Stimulated activated CD8-positive, alpha-beta memory T cell treated with anti-CD3 and anti-CD28 coated beads, Interleukin-7, amount 100 ng/mL, for 24 hours (primary cell): ENCODE results near the gene NCAPG2.
"Not testable (repeated sequence)": the region's sequence is repeated elsewhere in the genome, so short reads cannot be mapped to it uniquely, and the experiment has no call there.

ENCODE experiments used
- DNase-seq: peaks from one replicate; pipeline ENCODE4 v3.0.0-alpha.2; 2020; ENCODE audit warnings: low read depth

NCAPG2 gene

GRCh38 chr7:158706710-158707590, 2.3 kb upstream of the NCAPG2 start:
- DNase-seq = no peak

DNA sequence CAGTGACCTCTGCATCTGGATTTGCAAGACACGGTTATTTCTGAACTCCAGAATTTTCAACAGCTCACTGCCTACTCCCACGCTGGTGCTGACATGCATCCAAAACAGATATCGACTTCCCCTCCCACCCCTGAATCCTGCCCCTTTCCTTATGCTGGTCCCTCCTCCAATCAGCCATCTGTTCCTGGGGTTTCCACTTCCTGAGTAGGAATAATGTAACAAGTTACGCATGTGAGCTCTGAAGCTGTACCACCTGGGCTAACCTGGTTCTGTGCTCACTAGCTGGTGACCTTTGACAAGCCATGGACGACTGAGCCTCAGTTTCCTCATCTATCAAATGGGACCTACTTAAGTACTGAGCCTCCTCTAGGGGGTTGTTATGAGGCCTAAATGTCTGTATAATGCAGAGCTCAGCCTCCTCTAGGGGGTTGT, 1.7 kb upstream of the NCAPG2 start:
- DNase-seq = no peak

GRCh38 chr7:158705234-158705850, 738 bp upstream of the NCAPG2 start:
- DNase-seq = no peak

DNA sequence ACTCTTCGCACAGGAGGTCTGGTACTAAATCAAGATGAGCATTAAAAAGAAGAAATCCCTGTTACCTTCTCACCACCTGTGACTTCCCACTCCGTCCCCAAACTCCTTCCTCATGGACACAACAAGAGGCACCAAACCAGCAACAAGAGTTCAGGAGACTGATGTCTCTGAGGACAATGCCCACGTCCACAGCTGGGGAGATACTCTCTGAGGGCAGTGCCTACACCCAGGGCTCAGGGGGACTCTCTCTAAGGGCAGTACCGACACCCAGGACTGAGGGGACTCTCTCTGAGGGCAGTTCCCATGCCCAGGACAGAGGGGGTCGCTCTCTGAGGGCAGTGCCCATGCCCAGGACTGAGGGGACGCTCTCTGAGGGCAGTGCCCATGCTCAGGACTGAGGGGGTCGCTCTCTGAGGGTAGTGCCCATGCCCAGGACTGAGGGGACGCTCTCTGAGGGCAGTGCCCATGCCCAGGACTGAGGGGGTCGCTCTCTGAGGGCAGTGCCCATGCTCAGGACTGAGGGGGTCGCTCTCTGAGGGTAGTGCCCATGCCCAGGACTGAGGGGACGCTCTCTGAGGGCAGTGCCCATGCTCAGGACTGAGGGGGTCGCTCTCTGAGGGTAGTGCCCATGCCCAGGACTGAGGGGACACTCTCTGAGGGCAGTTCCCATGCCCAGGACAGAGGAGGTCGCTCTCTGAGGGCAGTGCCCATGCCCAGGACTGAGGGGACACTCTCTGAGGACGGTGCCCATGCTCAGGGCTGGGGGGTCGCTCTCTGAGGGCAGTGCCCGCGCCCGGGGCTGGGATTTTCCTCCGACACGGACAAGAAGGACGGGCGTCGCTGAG, 703 bp downstream of the NCAPG2 start:
- DNase-seq = not testable (repeated sequence)

DNA sequence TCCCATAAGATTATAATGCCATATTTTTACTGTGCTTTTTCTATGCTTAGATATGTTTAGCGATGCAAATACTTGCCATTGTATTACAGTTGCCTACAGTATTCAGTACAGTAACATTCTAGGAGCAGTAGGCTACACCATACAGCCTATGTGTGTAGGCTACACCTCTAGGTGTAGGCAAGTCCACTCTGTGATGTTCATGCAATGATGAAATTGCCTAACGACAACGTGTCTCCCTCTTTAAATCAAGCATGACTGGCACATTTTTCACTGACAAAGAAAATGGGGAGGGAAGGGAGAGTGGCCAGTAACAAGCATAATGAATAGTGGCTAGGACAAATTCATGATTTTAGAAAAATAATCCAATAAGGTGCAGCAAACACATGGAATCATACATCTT, 1.7 kb downstream of the NCAPG2 start:
- no peak for DNase-seq

- DNase-seq = no peak
Measured at GRCh38 chr7:158702196-158702595, 2.4 kb downstream of the NCAPG2 start.

DNA sequence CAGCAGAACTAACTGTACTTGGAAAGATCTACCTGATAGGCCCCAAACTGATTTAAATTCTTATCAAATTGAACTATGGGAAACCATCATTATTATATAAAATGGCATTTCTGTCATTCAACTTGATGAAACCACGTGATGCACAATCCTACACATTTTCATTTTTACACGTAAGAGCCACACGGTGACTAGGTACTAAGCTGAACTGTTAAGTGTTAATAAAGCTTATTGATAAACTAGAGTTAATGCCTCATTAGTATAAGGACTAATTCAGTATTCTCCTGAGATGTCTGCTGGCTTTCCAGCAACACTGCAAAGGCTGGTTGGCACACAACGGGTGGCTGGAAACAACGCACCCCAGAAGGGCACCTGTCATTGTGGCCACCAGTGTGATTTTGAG, 4.6 kb downstream of the NCAPG2 start:
- DNase-seq = no peak

DNA sequence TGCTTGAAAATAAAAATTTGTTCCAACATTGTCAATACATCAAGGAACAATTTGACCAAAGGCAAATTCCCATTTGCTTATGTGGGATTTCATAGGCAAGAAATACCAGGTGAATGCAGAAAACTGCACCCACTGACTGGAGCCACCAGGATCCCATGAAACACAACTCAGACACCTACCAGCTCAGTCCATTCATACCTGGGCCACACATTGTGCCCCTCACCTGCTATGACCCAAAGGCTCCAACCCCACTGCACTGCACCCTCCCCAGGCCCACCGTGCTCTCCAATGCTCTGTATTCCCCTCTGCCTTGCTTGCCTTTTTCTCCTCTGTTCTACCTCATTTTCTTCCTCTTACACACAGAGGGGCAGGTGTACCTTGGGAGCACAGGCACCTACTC, 5.3 kb downstream of the NCAPG2 start:
- DNase-seq = no peak

- DNase-seq = no peak
Measured at GRCh38 chr7:158698657-158699195, 5.9 kb downstream of the NCAPG2 start.

DNA sequence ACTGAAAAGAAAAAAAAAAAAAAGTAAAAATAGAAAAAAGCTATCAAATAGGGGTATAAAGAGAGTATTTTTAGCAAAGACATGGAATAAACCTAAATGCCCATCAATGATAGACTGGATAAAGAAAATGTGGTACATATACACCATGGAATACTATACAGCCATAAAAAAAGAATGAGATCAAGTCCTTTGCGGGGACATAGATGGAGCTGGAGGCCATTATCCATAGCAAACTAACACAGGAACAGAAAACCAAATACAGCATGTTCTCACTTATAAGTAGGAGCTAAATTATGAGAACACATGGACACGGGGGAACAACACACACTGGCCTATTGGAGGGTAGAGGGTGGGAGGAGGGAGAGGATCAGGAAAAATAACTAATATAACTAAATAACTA, 7.0 kb downstream of the NCAPG2 start:
- not testable (repeated sequence) for DNase-seq

GRCh38 chr7:158695726-158696452, 8.7 kb downstream of the NCAPG2 start:
- no peak for DNase-seq

- no peak for DNase-seq
Measured at GRCh38 chr7:158695056-158695455, 9.5 kb downstream of the NCAPG2 start.

GRCh38 chr7:158694650-158695049, 10.0 kb downstream of the NCAPG2 start:
- no peak for DNase-seq

DNA sequence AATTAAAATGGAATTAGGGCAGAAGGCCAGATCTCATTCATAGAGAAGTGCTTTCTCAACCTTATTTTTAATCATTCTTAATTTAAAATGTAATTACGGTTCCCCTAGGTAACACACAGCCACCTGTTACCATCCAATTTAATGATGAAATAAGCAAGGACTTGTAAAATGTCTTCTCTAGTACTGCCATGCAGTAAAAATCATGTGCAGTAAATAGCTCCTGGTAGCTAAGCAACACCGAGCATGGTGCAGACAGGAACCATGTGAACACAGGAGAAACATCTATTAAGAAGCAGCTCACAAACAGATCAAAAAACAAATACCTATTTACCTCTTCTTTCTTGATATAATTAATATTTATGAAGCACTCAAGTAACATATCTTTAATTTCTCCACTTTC, 15.1 kb downstream of the NCAPG2 start:
- no peak for DNase-seq

DNA sequence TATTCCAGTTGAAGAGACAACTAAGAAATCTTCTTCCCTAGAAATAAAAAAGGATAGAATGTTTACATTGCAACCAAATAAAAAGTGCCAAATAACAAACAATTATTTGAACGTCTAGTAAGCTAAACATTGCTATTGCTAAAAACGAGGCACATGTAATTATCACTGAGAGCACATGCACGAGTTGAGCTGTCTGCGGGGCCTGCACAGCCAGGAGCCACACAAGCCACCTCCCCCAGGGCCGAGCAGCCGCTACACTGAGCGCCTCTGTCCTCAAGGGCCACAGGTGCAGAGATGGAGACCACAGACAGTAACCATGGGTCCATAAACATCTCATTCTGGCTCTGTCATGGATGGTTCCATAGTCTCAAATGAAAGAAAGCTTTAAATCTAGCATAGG, 17.2 kb downstream of the NCAPG2 start:
- DNase-seq = no peak

DNA sequence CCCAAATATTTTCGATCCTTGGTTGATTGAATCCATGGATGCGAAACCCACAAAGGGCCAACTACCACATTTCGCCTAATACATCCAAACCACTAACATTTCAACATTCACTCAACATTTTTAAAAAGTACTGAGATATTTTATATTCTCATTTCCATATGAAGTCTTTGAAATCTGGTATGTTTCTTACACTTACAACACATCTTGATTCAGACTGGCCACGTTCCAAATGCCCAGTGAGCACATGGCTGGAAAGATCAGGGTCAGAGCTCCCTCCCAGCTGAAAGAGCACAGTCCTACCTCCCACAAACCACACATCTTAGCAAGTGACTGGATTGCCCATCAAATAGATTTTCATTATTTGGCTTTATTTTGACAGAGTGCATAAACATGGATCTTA, 18.9 kb downstream of the NCAPG2 start:
- DNase-seq = no peak

DNA sequence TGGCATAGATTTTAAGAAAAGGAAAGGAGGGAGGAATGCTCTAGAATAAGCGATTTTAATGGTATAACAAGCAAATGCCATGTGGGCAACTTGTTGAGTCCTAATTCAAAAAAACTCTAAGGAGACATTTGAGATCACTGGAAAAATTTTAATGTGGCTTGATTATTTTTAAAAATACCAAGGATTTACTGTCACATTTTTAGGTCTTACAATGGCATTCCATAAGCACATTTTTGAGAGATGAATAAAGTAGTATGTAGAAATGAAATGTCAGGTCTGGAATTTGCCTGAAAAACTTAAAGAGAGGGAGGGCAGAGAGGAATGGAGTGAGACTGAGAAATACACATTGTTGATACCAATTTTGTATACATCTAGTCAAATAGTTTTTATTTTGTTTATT, 20.3 kb downstream of the NCAPG2 start:
- no peak for DNase-seq

DNA sequence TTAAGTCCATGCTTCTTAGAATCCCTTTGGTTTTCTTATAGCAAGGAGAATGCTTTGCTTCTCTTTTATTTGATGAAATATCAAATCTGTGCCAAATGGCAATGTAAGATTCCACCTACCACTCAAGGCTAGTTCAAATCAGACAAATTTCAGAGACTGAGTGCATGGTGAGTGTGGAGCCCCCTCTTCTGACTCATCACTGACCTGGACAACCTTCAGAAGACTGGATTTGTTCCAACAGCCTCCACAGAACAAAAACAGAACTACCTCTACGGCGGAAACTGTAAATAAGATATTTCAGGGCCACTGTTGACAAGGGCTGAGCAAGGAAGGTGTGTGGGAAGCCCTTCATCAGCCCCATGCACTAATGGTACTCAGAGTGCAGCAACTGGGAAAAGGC, 21.1 kb downstream of the NCAPG2 start:
- DNase-seq = no peak

- DNase-seq = no peak
Measured at GRCh38 chr7:158682456-158682855, 22.1 kb downstream of the NCAPG2 start.

DNA sequence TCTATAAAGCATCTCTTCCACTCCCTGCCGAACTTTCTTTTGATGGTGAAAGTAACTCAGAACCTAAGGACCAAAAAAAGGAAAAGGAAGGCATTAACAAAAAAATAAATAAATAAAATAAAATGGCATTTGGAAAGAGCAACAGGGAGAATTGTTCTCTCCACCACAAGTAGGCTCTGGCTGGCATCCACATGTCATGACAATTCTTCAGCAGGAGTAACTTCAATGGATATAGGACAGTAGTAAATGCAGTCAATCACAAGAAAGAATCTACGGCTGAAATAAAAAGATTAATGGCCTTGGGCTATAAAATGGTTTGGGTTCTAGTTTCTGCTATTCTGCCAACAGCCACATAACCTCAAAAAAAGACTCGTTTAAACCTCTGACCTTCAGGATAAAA, 23.9 kb downstream of the NCAPG2 start:
- no peak for DNase-seq

GRCh38 chr7:158676906-158677305, 27.7 kb downstream of the NCAPG2 start:
- no peak for DNase-seq
